Pulmonary artery endothelial cell (primary cell): ENCODE measurements around the gene LRRN2. TPM values are rescaled to one million over a fixed set of nuclear protein-coding genes. Genes with fewer than 3 reads are reported as not detected.

Experiments used
- DNase-seq: peaks from one replicate; pipeline ENCODE4 v3.0.0-alpha.2; 2011; ENCODE audit warnings: low read depth, low spot score
- total RNA-seq: library from RNA; depleted of rRNA; stranded (reverse); fragments of >200 nt; gene quantifications from 2 replicates; pipeline ENCODE4 v1.2.3, GENCODE V29; 2014

The LRRN2 gene
- total RNA-seq, 1 donor from 2014 or later = not detected

GRCh38 chr1:204663644-204664383 is 21.7 kb downstream of the LRRN2 start:
- no peak for DNase-seq

- DNase-seq = no peak
These were observed 23.0 kb downstream of the LRRN2 start for GRCh38 chr1:204662530-204662929.

GRCh38 chr1:204660509-204660908 is 25.0 kb downstream of the LRRN2 start:
- DNase-seq = no peak

GRCh38 chr1:204659056-204659455 is 26.5 kb downstream of the LRRN2 start:
- DNase-seq = no peak

- no peak for DNase-seq
These were observed 27.2 kb downstream of the LRRN2 start for GRCh38 chr1:204658295-204658694.

- no peak for DNase-seq
These were observed 31.8 kb downstream of the LRRN2 start for GRCh38 chr1:204653590-204654340.

GRCh38 chr1:204652497-204652896 is 33.0 kb downstream of the LRRN2 start:
- no peak for DNase-seq

- no peak for DNase-seq
These were observed 33.6 kb downstream of the LRRN2 start for GRCh38 chr1:204651843-204652421.

- DNase-seq = no peak
These were observed 34.5 kb downstream of the LRRN2 start for GRCh38 chr1:204650911-204651570.

- no peak for DNase-seq
These were observed 35.6 kb downstream of the LRRN2 start for GRCh38 chr1:204649721-204650521.

GRCh38 chr1:204648576-204648975 is 37.0 kb downstream of the LRRN2 start:
- no peak for DNase-seq

- no peak for DNase-seq
These were observed 37.8 kb downstream of the LRRN2 start for GRCh38 chr1:204647805-204648153.

GRCh38 chr1:204647114-204647804 is 38.3 kb downstream of the LRRN2 start:
- DNase-seq = peak; percentile 40

- no peak for DNase-seq
These were observed 39.9 kb downstream of the LRRN2 start for GRCh38 chr1:204645666-204646065.

GRCh38 chr1:204645251-204645650 is 40.3 kb downstream of the LRRN2 start:
- DNase-seq = no peak

GRCh38 chr1:204643503-204643902 is 42.0 kb downstream of the LRRN2 start:
- DNase-seq = no peak

- no peak for DNase-seq
These were observed 43.6 kb downstream of the LRRN2 start for GRCh38 chr1:204641936-204642335.

- no peak for DNase-seq
These were observed 44.1 kb downstream of the LRRN2 start for GRCh38 chr1:204641455-204641854.

GRCh38 chr1:204640578-204640977 is 45.0 kb downstream of the LRRN2 start:
- DNase-seq = no peak

- DNase-seq = no peak
These were observed 51.2 kb downstream of the LRRN2 start for GRCh38 chr1:204634260-204634910.
